Measurements from ENCODE around the gene RIC8B.

Gene RIC8B

DNA sequence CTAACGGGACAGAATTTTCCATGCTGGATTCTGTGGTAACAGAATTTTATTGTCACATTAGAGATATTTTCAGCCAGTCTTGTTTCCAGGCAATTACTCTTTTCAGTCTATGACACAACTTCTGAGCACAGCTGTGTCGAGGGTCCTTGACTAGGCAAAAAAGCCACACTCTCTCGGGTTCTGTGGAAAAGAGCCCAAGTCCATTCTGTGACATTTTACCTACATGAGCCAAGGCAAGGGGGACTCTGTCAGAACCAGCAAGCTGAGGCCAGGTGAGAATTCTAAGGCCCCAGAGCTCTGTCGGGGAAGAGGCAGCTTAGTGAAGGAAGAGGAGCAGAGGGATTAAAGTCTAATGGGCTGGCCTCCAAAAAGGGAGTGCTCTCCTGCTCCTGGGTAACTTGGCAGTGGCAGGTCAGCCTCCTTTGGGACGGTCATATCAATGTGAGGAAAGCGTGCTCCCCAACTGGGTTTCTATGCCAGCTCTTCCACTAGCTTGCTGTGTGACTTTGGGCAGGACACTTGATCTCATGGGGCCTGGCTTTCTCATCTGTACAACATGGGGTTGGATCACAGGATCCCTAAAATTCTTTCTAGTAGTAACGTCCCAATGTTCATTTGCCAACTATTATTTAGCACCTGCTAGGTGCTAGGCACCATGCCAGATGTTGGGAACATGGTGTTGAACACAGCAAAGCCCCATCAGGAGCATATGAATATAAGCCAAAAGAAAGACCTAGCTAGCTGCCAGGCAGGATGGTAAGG, 16.0 kb upstream of the RIC8B start:
- DNase-seq = no peak

DNA sequence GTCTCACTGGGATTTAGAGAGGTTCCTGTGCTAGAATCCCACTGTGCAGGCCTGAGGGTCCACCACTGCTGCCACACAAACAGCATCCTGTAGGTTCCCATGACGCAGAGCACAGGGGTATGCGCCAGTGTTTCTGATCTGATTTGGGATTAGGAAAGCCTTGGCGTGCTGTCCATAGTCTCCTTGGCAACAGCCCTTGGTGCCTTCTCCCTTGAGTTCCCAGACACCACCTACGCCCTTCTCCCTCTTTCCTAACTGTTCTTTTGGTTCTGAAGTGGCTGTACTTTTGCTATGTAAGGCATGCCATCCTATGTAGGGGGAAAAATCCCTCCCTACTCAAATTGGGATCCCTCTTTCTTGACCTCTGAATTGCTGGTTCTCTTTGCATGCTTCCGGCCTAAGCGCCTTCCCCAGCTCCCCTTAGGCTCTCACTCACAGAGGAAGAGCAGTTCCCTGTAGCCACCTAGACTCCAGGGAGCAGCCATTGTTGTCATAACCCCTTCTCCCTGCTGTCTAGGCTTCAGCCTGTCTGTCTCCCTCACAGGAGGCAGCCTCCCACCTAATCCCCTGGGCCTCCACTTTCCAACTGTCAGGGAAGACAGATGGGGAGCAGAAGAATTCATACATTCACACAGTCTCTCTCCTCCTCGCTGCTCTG, 14.8 kb upstream of the RIC8B start:
- DNase-seq = no peak

DNA sequence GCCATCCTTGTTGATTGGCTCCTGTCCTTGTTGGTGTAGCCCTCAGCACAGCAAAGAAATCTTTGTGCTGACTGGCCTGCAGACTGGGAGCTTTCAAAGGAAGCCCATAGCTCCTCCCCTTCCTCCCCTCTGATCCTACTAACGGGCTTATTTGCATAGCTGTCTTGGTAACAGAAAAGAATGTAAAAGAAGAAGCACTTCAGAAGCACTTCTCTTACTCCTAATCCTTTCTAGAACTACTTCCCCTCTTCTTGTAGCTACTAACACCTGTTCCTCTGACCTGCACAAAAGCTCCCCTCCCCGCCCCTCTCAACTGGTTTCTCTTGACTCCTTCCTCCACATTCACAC, 14.3 kb upstream of the RIC8B start:
- no peak for DNase-seq

DNA sequence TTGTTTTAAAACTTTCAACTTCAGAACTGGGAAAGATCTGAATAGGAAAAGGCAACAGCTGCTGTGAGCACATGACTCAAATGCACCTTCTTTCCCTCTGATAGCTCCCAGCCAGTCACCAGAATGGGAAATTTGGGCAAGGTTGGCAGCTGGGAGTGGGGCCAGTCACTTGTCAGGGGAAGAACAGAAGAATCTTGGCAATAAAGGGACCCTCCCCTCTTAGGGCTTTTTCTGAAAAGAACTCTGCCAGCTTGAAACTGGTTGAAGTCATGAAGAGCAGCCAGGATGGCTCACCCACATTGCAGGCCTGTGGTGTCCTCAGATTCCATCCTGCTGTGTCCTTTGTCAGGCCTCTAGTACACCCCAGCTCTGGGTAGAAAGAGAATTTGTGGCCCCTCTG, 10.3 kb upstream of the RIC8B start:
- no peak for DNase-seq

- DNase-seq = no peak
These were observed 9.7 kb upstream of the RIC8B start for GRCh38 chr12:106764738-106765137.

- peak; percentile 36 to 49 for DNase-seq
These were observed 8.1 kb upstream of the RIC8B start for GRCh38 chr12:106766393-106766826.

DNA sequence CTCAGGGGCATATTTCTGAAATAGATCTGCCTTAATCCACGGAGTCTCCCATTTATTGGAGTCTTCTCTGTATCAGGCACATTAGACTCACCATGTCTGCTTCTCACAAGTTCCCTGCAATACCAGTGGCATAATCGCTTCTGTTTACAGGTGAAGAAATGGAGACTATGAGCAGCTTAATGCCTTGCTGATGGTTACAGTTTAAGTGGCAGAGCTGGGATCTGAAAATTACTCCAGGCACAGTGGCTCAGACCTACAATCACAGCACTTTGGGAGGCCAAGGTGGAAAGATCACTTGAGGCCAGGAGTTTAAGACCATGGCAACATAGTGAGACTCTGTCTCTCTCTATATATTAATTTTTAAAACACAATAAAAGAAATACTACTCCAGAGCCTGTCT, 7.3 kb upstream of the RIC8B start:
- no peak for DNase-seq

DNA sequence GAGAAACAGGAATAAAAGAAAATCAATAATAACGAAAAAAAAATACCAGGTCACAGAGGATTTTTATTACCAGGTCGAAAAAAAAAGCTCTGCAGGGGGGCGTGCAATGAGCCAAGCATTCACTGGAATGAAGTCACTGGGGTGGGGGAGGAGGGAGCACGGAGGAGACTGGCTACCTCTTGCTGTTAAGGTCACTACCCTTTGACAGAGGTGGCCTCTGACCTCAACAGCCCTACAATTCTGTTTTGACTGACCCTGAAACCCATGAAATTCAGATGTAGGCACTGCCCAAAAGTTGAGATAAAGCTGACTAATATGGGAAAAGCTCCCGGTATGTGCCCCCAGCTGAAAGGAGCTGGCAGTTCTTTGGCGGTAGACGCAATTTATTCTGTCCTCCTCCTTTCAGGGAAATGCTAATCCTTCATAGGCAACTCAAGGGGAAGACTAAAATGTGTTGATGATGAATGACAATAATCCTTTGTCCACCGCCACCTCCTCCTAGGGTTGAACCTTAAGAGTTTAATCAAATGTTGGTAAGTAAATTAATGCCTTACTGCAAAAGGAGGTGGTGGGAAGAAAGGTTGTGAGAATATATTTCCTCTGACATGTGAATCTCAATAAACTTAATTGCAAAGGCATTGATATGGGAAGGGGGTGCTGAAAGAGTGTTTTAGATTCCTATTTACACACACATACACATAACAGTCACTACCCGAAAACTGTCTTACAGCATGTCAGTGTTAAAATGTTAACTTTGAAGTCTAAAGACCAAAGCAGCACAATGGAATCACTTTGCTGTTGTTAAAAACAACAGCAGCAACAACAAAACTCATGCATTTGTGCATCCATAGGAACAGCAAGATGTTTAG, 6.3 kb upstream of the RIC8B start:
- no peak for DNase-seq

DNA sequence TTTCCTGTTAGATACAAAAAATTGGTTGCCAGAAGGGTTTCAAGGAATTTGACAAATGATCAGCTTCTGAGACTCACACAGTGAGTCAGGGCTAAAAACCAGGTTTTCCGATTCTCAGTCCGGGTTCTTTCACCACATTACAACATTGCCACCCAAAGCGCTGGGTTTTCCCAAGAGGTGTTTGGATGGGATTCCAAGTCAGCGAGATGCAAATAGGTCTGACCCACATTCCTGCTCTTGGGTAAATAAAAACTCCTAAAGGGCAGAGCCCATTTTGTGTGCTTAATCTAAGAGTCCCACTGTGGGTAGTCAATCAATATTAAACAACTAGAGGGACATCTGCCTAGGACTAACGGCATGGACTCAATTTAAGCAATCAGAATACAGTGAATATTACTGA, 5.4 kb upstream of the RIC8B start:
- no peak for DNase-seq

DNA sequence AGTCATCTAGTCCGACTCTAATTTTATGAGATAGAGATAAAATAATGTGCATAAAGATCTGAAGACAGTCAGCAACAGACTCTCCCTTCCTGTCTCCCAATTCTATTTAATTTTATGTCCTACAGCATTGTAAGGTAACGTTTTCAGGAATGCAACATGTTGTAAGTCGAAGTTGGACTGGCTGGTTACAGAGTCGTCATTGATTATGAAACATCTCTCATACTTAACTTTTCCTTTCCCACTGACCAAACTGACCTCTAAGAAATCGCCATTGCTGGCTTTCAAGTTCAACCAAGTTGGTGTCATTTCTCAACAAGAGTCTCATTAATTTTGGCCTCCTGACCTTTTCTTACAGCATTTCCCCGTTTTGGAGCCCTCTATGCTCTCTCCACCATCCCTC, 4.9 kb upstream of the RIC8B start:
- DNase-seq = no peak

DNA sequence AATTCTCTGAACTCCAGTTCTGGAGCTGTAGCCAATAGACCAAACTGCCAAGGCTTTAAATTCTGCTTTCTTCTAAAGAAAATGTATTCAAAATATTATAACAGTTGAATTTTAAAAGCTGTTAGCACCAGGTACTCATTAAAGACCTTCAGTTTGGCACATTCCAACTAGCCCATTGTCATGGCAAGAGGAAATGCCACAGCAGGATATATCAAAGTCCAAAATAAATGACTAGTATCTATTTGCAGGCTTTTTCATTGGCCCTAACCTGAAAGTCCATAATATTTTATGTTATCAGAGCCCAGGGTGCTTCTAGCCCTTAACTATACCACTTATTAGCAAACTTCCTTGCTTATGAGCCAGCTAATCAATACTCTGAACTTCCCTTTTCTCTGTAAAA, 3.1 kb upstream of the RIC8B start:
- DNase-seq = no peak

DNA sequence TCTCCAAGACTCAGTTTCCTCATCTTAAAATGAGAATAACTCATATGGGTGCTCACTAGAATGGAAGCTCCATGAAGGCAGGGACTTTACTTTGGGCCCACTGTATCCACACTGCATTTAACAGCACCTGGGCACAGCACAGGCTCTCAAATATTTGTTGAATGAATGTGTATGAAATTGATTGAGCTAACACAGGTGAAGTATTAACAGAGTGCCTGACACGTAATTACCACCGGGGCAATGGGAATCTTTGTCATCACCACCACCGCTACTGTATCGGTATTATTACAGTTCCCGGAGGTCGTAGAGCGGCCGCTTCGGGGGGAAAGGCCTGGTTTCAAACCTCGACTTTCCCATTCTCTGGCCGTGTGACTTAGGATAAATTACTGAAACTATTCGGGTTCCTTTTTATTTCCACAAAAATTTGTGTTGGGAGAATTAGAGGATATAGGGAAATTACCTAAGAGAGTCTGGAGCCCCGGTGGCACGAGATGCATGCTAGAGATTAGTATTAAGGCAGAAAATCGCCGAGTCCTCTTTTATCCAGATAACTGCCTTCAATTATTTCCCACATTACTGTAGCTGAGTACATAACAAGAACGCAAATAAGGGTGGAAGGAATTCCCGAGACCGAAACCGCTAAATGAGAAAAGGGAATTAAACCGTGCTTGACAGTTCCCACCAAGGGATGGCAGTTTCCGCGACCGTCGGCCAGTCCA, 1.0 kb upstream of the RIC8B start:
- no peak for DNase-seq

DNA sequence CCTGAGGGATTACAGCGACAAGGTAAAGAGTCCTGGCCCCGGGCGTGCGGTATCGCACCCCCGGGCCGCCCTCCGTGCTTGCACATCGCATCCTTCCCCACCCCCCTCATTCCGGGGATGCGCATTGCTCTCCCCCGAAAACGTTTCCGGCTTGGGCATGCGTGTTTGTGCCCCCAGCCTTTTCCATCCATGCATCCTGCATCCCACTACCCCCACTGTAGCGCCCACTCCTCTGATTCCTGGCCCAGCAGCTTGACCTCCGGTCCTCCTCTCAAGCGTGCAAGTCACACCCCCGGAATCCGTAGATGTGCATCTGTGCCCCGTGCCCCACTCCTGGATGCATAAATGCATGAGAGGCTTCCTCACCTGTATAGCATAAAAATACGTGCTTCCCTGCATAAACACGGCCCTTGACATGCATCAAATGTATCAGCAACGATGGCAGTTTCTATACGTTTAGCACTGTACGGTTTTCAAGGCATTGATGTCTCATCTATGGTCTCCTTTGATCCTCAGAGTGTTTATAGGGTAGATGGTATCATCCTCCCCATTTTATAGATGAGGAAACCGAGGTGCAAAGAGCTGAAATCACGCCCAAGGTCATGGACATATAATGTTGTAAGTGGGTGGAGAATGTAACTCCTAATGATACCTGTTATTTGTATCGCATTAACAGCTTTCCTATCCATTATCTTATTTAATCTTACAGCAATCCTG, 484 bp downstream of the RIC8B start:
- no peak for DNase-seq

DNA sequence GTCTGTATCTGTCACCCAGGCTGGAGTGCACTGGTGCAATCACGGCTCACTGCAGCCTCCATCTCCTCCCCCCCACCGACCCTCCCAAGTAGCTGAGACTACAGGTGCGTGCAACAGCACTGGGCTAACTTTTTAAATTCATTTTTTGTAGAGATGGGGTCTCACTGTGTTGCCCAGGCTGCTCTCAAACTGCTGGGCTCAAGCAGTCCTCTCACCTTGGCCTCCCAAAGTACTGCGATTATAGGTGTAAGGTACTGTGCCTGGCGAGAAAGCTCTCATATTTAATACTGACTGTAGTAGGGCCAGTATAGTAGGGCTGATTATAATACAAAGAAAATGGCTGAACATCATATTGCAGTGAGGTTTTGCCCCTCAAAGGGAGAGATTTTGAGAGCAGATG, 2.4 kb downstream of the RIC8B start:
- no peak for DNase-seq

DNA sequence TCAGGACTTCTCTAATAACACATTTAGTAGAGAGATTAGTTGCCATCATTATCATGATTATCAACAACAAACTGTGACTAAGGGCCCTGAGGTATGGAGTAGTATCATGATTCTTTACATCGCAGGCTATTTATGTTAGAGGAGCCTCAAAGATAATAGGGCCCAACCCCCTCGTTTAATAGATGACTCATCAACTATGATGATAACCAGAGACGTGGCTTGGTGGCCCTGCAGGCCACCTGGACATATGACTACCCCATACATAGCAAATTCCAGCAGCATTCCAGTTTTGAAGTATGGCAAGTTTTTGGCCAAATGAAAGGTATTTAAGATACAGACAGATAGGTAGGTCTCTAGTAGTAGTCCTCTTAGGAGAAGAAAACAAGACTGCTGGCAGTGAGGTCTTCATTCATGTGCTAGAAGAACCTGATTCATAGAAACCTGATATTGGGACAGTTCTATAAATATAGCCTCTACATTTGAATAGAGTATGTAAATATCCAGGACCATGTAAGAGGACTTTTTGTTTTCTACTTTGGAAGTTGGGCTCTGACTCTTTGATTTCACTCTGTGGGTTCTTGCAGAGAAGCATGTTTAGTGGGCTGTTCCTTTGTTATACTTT, 5.6 kb downstream of the RIC8B start:
- DNase-seq = no peak

- DNase-seq = no peak
These were observed 8.1 kb downstream of the RIC8B start for GRCh38 chr12:106782619-106783018.

DNA sequence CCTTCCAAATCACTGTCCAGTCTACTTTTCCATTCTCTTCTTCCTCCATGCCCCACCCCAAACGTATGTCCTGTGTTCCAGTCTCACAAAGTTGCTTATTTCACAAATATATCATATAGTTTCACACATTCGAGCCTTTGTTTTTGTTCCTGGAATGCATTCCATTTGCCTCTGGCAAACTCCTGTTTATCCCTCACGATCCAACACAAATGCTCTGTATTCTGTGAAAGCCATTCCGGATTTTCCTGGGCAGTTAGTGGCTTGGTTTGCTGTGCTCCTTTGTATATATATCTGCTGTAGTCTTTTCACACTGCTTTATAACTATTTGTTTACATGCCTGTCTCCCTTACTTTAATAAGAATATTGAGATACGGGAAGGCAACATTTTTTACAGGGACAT, 9.0 kb downstream of the RIC8B start:
- no peak for DNase-seq

GRCh38 chr12:106790020-106790419, 15.5 kb downstream of the RIC8B start:
- DNase-seq = no peak

- DNase-seq = no peak
These were observed 17.0 kb downstream of the RIC8B start for GRCh38 chr12:106791531-106791930.

DNA sequence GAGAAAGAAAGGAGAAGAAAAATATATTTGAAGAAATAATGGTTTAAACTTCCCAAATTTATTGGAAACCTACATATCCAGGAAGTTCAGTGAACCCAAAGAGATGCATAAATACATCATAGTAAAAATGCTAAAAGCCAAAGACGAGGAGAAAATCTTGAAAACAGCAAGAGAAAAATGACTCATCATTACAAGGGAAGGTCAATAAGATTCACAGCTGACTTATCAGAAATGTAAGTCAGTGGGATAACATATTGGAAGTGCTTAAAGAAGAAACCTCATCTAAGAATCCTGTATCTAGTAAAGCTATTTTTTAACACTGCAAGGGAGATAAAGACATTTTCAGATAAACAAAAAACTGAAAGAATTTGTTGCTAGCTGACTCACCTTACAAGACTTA, 19.9 kb downstream of the RIC8B start:
- DNase-seq = no peak

DNA sequence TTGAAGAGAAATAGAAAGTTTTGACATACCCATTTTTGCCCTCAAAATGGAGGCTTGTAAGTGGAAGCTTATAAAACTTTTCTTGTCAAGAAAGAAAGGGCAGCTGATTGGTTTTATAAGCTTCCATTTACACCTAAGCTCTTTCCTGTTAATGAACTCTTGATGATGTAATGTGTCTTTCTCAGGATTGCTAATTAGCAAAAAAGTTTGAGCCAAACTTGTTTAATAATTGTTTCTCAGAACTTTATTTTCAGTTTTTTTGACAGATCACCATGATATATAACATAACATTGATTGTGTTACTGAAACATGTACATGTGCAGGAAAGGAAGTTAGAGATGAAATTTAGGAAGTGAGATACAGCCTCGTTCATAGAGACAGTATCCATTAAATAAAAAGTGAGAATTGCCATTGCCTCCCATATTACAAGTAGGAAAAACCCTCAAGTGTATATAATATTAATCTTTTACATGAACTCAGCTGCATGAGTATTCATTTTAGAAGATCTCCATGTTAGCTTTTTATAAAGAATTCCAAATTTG, 26.8 kb downstream of the RIC8B start:
- no peak for DNase-seq
